GM23338 (cell line): Measurements from ENCODE around the gene NXPH3. TPM values are rescaled to one million over a fixed set of nuclear protein-coding genes. Genes with fewer than 3 reads are reported as not detected.
A peak's percentile ranks its signal among the peaks of the same experiment; 100 is the strongest.

ENCODE experiments used
- ATAC-seq: fragments of 200-7000 bp; cut with Tn5 transposase; 3 replicates; pipeline ENCODE4 v1.9.1; 2020
- DNase-seq: peaks from one replicate; pipeline ENCODE4 v3.0.0-alpha.2; 2015; ENCODE audit warnings: low spot score
- H2AFZ ChIP-seq: fragments of 200-600 bp; sonication (generic); 2 replicates; pipeline ENCODE4 v1.8.0; 2016; ENCODE audit warnings: antibody characterized with exemption, mild to moderate bottlenecking, moderate library complexity
- H3F3A ChIP-seq: fragments of 200-600 bp; sonication (generic); replicated peaks from 2 replicates; pipeline ENCODE4 v1.8.0; 2017; ENCODE audit warnings: antibody characterized with exemption, mixed run types, low read depth
- H3K27ac ChIP-seq: fragments of 200-600 bp; sonication (generic); 2 replicates; pipeline ENCODE4 v1.6.1; 2016; ENCODE audit warnings: low read depth
- H3K27me3 ChIP-seq: fragments of 200-600 bp; sonication (generic); 2 replicates; pipeline ENCODE4 v1.8.0; 2016; ENCODE audit warnings: mild to moderate bottlenecking, mixed run types, moderate library complexity; ENCODE audit not compliant: insufficient read depth
- H3K36me3 ChIP-seq: fragments of 200-600 bp; sonication (generic); 2 replicates; pipeline ENCODE4 v1.8.0; 2016; ENCODE audit warnings: mild to moderate bottlenecking; ENCODE audit not compliant: insufficient read depth
- H3K4me1 ChIP-seq: fragments of 200-600 bp; sonication (generic); 2 replicates; pipeline ENCODE4 v1.8.0; 2016; ENCODE audit warnings: mild to moderate bottlenecking, moderate library complexity; ENCODE audit not compliant: insufficient read depth
- H3K4me2 ChIP-seq: fragments of 200-600 bp; sonication (generic); 2 replicates; pipeline ENCODE4 v1.7.1; 2017; ENCODE audit warnings: mixed run types
- H3K4me3 ChIP-seq: fragments of 200-600 bp; sonication (generic); 2 replicates; pipeline ENCODE4 v1.6.1; 2016; ENCODE audit warnings: mixed run types
- H3K79me2 ChIP-seq: fragments of 200-600 bp; sonication (generic); replicated peaks from 2 replicates; pipeline ENCODE4 v1.8.0; 2017; ENCODE audit warnings: mild to moderate bottlenecking; ENCODE audit not compliant: insufficient read depth
- H3K9me2 ChIP-seq: fragments of 200-600 bp; sonication (generic); 2 replicates; pipeline ENCODE4 v1.8.0; 2017; ENCODE audit not compliant: insufficient read depth
- H4K20me1 ChIP-seq: fragments of 200-600 bp; sonication (generic); replicated peaks from 2 replicates; pipeline ENCODE4 v1.8.0; 2017; ENCODE audit warnings: mild to moderate bottlenecking; ENCODE audit not compliant: insufficient read depth
- H3K27ac Mint-ChIP-seq: 2 replicates; pipeline ENCODE4 v1.8.0; 2020; ENCODE audit warnings: inconsistent platforms, mild to moderate bottlenecking, moderate library complexity, mixed read lengths
- H3K27me3 Mint-ChIP-seq: 3 replicates; pipeline ENCODE4 v1.8.0; 2022; ENCODE audit warnings: low read depth, mild to moderate bottlenecking, moderate library complexity, mixed read lengths, inconsistent platforms; ENCODE audit not compliant: insufficient read depth, poor library complexity
- H3K36me3 Mint-ChIP-seq: 3 replicates; pipeline ENCODE4 v1.8.0; 2021; ENCODE audit warnings: low read depth, mild to moderate bottlenecking, inconsistent platforms, moderate library complexity, mixed read lengths
- H3K4me1 Mint-ChIP-seq: 3 replicates; pipeline ENCODE4 v1.8.0; 2020; ENCODE audit warnings: mild to moderate bottlenecking, inconsistent platforms, mixed read lengths
- H3K4me3 Mint-ChIP-seq: 3 replicates; pipeline ENCODE4 v1.8.0; 2021; ENCODE audit warnings: moderate library complexity, mild to moderate bottlenecking, inconsistent platforms, mixed read lengths
- H3K9me3 Mint-ChIP-seq: 3 replicates; pipeline ENCODE4 v1.8.0; 2020; ENCODE audit warnings: moderate library complexity, mild to moderate bottlenecking, inconsistent platforms, mixed read lengths
- EZH2 ChIP-seq: fragments of 200-600 bp; sonication (generic); IDR thresholded peaks from one replicate; pipeline ENCODE4 v1.8.0; 2017; ENCODE audit warnings: antibody characterized with exemption, mild to moderate bottlenecking, low read depth; ENCODE audit not compliant: unreplicated experiment
- EZH2phosphoT487 ChIP-seq: fragments of 200-600 bp; sonication (generic); IDR thresholded peaks from one replicate; pipeline ENCODE4 v1.8.1; 2018; ENCODE audit warnings: antibody characterized with exemption; ENCODE audit not compliant: unreplicated experiment
- JUNB ChIP-seq: IDR thresholded peaks from one replicate; pipeline ENCODE4 v1.6.1; 2016; ENCODE audit warnings: antibody characterized with exemption; ENCODE audit not compliant: unreplicated experiment
- NANOG ChIP-seq: IDR thresholded peaks from 2 replicates; pipeline ENCODE4 v1.6.1; 2016; ENCODE audit warnings: antibody characterized with exemption, borderline replicate concordance
- POLR2AphosphoS5 ChIP-seq: IDR thresholded peaks from 2 replicates; pipeline ENCODE4 v1.6.1; 2016; ENCODE audit warnings: antibody characterized with exemption, low read depth
- ZNF114 ChIP-seq: fragments of 250-450 bp; sonication (Bioruptor Pico); IDR thresholded peaks from 2 replicates; pipeline ENCODE4 v1.5.0; 2020; ENCODE audit warnings: mild to moderate bottlenecking, moderate library complexity
- ZNF331 ChIP-seq: fragments of 250-450 bp; sonication (Bioruptor Pico); IDR thresholded peaks from 2 replicates; pipeline ENCODE4 v1.5.0; 2020; ENCODE audit warnings: low read depth, mild to moderate bottlenecking, moderate library complexity
- polyA plus RNA-seq: library from polyadenylated mRNA; unstranded; fragments of >200 nt; fragmentation: Nextera tagmentation; extraction: Ambion mirVana; gene quantifications from 2 replicates; pipeline ENCODE4 v1.2.1, GENCODE V29; 2016
- total RNA-seq: library from RNA; depleted of rRNA; stranded (reverse); fragments of >200 nt; shearing (Covaris generic); gene quantifications from 2 replicates; pipeline ENCODE4 v1.2.3, GENCODE V29; 2014
- TF ChIP-seq, protein P1 (sequence below): IDR thresholded peaks from one replicate; pipeline ENCODE4 v1.6.1; 2018; ENCODE audit warnings: antibody characterized with exemption; ENCODE audit not compliant: unreplicated experiment
- TF ChIP-seq, protein P2 (sequence below): IDR thresholded peaks from 2 replicates; pipeline ENCODE4 v1.6.1; 2016; ENCODE audit warnings: antibody characterized with exemption

The NXPH3 gene
- total and polyA plus RNA-seq, 2 experiments from 2014 or later: 0.23 to 2.7 TPM

DNA sequence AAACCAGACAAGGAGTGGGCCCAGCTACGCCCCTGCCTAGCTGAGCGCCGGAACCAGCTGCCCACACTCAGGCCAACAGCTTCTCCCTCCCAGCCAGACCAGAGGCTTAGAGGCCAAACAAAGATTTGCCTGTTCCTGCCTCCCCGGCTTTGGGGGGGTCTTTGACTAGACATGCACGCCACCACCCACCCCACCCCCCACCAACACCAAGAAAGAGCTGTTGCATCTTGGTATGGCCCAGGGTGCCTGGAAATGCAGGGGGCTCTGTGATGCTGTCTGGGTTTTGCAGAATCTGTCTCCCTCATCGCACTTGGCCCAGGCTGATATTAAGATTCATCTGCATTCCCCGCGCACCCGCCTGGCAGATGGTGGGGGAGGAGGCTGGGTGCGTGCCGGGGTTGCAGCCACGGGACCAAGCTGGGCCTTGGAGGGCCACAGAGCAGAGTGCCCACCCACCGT is 1.3 kb upstream of the NXPH3 start:
- no peaks in the 10 kb centered on the region; the same call in 1 of the 2 replicates for H4K20me1 ChIP-seq
- Mint-ChIP-seq H3K9me3 (no peaks in the 10 kb centered on the region), H3K27ac (no peak overlapping the region), H3K36me3 (no peaks in the 10 kb centered on the region), H3K4me1 (peaks cover 31% of the 10 kb centered on the region), H3K27me3 (peaks cover 36% of the 10 kb centered on the region), H3K4me3 (peak overlapping the region; percentile 42; the same call in 1 of the 3 replicates)
- no peak for DNase-seq
- peaks cover 16% of the 10 kb centered on the region for H3K4me1 ChIP-seq
- no peak for TF ChIP-seq POLR2AphosphoS5
- no peak for TF ChIP-seq EZH2
- TF ChIP-seq EZH2phosphoT487: no peak
- no peak for ATAC-seq
- H3K9me2 ChIP-seq: no peaks in the 10 kb centered on the region
- H3K36me3 ChIP-seq: no peaks in the 10 kb centered on the region
- H3F3A ChIP-seq: peaks cover 8% of the 10 kb centered on the region; the same call in 1 of the 2 replicates
- no peaks in the 10 kb centered on the region for H3K79me2 ChIP-seq
- H3K27ac ChIP-seq: no peak overlapping the region
- no peak overlapping the region for H2AFZ ChIP-seq
- H3K4me2 ChIP-seq: peak overlapping the region; percentile 89; the same call in 1 of the 2 replicates
- H3K27me3 ChIP-seq: peaks cover 36% of the 10 kb centered on the region
- H3K4me3 ChIP-seq: no peak overlapping the region

GRCh38 chr17:49574945-49575678 is 559 bp upstream of the NXPH3 start:
- Histone ChIP-seq H3K36me3 (no peaks in the 10 kb centered on the region), H3K4me2 (peak overlapping the region; percentile 89), H2AFZ (peak overlapping the region; percentile 91), H3K4me3 (peak overlapping the region; percentile 89), H3K27me3 (peaks cover 36% of the 10 kb centered on the region), H3F3A (peaks cover 8% of the 10 kb centered on the region; the same call in 1 of the 2 replicates), H3K4me1 (peaks cover 16% of the 10 kb centered on the region), H3K9me2 (no peaks in the 10 kb centered on the region), H3K79me2 (no peaks in the 10 kb centered on the region), H3K27ac (no peak overlapping the region), H4K20me1 (no peaks in the 10 kb centered on the region; the same call in 1 of the 2 replicates)
- Mint-ChIP-seq H3K9me3 (no peaks in the 10 kb centered on the region), H3K27me3 (peaks cover 31% of the 10 kb centered on the region), H3K36me3 (no peaks in the 10 kb centered on the region), H3K27ac (no peak overlapping the region), H3K4me3 (peak overlapping the region; percentile 89), H3K4me1 (peaks cover 31% of the 10 kb centered on the region)
- ATAC-seq (no peak), DNase-seq (no peak)
- TF ChIP-seq ZNF331 (CRISPR knock-in tag) (no peak), POLR2AphosphoS5 (no peak), NANOG (no peak), EZH2 (no peak), EZH2phosphoT487 (no peak)

- H3K9me3 Mint-ChIP-seq: no peaks in the 10 kb centered on the region
- Histone ChIP-seq H2AFZ (peak overlapping the region; percentile 98), H3K4me2 (peak overlapping the region; percentile 94), H3K36me3 (no peaks in the 10 kb centered on the region), H3F3A (peaks cover 8% of the 10 kb centered on the region; the same call in 1 of the 2 replicates), H3K4me3 (peak overlapping the region; percentile 89), H3K79me2 (no peaks in the 10 kb centered on the region), H3K4me1 (peaks cover 16% of the 10 kb centered on the region), H3K27ac (no peak overlapping the region), H3K27me3 (peaks cover 25% of the 10 kb centered on the region), H3K9me2 (no peaks in the 10 kb centered on the region), H4K20me1 (no peaks in the 10 kb centered on the region; the same call in 1 of the 2 replicates)
- peaks cover 36% of the 10 kb centered on the region for H3K4me1 Mint-ChIP-seq
- peaks cover 19% of the 10 kb centered on the region for H3K27me3 Mint-ChIP-seq
- no peaks in the 10 kb centered on the region for H3K36me3 Mint-ChIP-seq
- no peak overlapping the region for H3K27ac Mint-ChIP-seq
- DNase-seq: peak; percentile 82
- peak; percentile 64 for ATAC-seq
- peak overlapping the region; percentile 89 for H3K4me3 Mint-ChIP-seq
- TF ChIP-seq ZNF114 (CRISPR knock-in tag) (no peak), ZNF331 (CRISPR knock-in tag) (no peak), EZH2phosphoT487 (no peak), EZH2 (no peak), NANOG (no peak), JUNB (no peak)
- TF ChIP-seq, protein P1, sequence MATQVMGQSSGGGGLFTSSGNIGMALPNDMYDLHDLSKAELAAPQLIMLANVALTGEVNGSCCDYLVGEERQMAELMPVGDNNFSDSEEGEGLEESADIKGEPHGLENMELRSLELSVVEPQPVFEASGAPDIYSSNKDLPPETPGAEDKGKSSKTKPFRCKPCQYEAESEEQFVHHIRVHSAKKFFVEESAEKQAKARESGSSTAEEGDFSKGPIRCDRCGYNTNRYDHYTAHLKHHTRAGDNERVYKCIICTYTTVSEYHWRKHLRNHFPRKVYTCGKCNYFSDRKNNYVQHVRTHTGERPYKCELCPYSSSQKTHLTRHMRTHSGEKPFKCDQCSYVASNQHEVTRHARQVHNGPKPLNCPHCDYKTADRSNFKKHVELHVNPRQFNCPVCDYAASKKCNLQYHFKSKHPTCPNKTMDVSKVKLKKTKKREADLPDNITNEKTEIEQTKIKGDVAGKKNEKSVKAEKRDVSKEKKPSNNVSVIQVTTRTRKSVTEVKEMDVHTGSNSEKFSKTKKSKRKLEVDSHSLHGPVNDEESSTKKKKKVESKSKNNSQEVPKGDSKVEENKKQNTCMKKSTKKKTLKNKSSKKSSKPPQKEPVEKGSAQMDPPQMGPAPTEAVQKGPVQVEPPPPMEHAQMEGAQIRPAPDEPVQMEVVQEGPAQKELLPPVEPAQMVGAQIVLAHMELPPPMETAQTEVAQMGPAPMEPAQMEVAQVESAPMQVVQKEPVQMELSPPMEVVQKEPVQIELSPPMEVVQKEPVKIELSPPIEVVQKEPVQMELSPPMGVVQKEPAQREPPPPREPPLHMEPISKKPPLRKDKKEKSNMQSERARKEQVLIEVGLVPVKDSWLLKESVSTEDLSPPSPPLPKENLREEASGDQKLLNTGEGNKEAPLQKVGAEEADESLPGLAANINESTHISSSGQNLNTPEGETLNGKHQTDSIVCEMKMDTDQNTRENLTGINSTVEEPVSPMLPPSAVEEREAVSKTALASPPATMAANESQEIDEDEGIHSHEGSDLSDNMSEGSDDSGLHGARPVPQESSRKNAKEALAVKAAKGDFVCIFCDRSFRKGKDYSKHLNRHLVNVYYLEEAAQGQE: no peak
- TF ChIP-seq, protein P2, sequence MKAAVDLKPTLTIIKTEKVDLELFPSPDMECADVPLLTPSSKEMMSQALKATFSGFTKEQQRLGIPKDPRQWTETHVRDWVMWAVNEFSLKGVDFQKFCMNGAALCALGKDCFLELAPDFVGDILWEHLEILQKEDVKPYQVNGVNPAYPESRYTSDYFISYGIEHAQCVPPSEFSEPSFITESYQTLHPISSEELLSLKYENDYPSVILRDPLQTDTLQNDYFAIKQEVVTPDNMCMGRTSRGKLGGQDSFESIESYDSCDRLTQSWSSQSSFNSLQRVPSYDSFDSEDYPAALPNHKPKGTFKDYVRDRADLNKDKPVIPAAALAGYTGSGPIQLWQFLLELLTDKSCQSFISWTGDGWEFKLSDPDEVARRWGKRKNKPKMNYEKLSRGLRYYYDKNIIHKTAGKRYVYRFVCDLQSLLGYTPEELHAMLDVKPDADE: 0 out of 2 replicates have a peak, but pooled peaks have one; percentile 9
These were observed 631 bp downstream of the NXPH3 start for GRCh38 chr17:49576088-49576916.
